ENCODE results near the gene SIGLEC15.

DNA sequence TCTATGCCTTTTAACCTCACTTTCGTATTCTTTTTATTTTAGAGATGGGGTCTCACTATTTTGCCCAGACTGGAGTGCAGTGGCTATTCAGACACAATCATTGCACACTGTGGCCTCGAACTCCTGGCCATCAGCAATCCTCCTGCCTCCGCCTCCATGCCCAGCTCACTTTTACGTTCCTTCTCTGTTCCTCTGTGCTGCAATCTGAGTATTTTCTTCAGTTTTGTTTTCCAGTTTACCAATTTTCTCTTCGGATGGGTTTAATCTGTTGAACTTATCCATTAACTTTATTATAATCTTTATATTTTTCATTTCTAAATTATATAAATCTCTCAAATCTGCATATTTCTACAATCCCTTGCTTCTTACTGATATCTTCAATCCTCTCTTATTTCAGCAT is 38.6 kb downstream of the SIGLEC15 start:
- no peak for TF ChIP-seq TCF4 (CRISPR knock-in tag; IDR thresholded peaks at IDR 0.05; ENCODE audit: borderline replicate concordance)
- TF ChIP-seq, protein P1, sequence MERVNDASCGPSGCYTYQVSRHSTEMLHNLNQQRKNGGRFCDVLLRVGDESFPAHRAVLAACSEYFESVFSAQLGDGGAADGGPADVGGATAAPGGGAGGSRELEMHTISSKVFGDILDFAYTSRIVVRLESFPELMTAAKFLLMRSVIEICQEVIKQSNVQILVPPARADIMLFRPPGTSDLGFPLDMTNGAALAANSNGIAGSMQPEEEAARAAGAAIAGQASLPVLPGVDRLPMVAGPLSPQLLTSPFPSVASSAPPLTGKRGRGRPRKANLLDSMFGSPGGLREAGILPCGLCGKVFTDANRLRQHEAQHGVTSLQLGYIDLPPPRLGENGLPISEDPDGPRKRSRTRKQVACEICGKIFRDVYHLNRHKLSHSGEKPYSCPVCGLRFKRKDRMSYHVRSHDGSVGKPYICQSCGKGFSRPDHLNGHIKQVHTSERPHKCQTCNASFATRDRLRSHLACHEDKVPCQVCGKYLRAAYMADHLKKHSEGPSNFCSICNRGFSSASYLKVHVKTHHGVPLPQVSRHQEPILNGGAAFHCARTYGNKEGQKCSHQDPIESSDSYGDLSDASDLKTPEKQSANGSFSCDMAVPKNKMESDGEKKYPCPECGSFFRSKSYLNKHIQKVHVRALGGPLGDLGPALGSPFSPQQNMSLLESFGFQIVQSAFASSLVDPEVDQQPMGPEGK (CRISPR knock-in tag; IDR thresholded peaks at IDR 0.05; ENCODE audit: borderline replicate concordance), result no peak
- TF ChIP-seq CREB5 (CRISPR knock-in tag; IDR thresholded peaks at IDR 0.05; ENCODE audit: low read depth), result no peak
- no peak for TF ChIP-seq TSHZ2 (CRISPR knock-in tag; IDR thresholded peaks at IDR 0.05)
- TF ChIP-seq ZNF565 (CRISPR knock-in tag; conservative IDR thresholded peaks at IDR 0.05; ENCODE audit: low read depth), result no peak
- no peak for TF ChIP-seq ARNTL (CRISPR knock-in tag; IDR thresholded peaks at IDR 0.05; ENCODE audit: borderline replicate concordance, low read depth)
- no peak for TF ChIP-seq RARB (CRISPR knock-in tag; IDR thresholded peaks at IDR 0.05)
- no peak for TF ChIP-seq ZC3H10 (CRISPR knock-in tag; IDR thresholded peaks at IDR 0.05)
